ENCODE measurements around the gene ELMOD1.

ELMOD1 gene

DNA sequence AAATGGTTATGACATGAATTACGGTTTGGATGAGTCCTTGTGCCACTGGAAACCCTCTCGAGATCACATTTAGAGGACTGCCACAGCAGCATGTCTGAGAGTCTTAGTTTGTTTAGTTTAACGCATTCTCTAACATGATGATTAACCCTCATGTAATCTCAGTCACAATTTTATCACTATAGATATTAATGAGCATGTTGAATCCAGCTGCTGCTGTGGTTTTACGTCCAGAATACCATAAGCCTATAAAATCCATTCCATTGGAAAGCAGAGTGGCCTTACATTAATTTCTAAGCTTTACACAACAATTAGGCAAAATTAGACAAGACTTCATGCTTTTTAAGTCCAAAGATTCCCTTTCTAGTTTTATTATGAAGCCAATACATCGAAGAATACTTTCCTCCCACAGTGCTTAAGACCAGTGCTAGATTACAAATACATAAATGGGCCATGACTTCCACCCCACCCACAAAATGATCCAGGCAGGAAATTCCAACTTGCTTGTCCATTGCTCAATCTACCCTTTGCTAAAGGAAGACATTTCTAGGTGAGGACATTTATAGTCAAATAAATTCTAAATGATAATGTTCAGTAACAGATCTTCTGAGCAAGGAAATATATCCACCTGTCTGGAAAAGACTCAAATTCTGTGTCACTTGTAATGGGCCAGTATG, 3.5 kb upstream of the ELMOD1 start:
- no peak for DNase-seq

DNA sequence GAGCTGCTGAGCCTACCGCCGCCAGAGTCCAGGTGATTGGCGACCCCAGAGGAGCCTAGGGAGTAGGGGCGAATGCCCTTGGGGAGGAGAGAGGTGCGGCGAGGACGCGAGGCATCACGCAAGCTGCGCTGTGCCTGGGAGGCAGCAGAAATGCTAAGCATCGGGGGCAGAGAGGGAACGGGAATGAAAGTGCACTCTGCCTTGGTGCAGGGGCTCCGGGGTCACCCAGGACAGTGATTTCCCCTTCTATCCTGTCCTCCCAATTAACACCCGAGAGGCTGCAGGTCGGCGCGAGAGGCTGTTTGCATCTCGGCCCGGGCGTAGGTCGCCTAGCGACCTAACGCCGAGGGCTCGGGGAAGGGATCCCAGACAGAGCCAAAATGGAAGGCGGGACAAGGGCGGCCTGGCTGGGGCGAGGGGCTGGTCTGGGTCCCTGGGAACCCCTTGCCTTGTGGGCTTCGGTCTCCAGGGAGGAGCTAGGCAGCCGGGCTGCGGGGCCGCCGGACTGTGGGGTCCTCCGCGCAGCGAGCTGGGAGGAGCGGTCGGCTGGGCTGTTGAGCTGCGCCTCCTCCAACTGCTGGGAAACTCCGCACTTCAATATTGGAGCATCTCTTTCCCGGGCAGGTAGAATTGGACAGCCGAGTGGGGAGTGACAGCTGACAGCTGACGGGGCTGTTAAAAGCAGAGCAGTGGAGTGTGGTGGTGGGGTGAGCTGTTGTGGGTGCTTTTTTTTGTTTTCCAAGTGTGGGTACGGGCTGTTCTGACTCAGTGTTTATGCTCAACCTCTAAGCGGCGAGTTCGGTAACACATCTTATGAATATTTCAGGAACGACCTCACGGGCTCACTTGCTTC, 657 bp downstream of the ELMOD1 start:
- DNase-seq, result no peak

DNA sequence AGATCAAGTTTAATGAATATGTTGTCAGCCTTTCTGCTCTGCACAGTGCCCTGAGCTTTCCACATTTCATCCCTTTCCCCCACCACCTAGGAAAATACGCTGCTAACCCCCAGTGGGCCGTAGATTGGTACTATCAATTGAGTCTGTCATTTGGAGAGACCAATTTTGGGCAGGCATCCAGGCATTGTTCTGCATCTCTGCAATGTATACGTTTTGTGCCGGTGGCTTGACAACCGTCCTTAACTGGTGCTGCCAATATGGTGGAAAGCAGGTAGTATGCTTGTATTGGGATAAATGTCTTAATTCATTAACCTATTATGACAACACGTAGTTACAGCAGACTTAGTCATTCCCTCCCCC, 1.3 kb downstream of the ELMOD1 start:
- DNase-seq, result no peak

DNA sequence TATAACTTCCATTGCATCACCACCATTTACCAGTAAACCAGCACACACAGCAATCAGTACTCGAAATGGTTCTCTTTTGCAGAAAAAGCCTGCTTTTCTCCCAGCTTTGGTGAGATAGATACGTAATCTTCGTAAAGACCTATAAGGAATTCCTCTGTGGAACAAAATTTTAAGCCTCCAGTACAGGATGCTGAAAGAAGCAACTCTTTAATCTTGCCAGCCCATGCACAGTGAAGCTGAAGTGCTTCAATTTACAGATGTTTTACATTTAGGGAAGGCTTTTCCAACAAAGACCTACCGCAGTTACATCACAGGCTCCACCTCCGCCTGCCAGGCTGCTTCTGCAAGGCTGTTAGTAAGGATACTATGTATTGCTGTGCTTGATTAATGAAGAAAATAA, 1.9 kb downstream of the ELMOD1 start:
- no peak for DNase-seq

DNA sequence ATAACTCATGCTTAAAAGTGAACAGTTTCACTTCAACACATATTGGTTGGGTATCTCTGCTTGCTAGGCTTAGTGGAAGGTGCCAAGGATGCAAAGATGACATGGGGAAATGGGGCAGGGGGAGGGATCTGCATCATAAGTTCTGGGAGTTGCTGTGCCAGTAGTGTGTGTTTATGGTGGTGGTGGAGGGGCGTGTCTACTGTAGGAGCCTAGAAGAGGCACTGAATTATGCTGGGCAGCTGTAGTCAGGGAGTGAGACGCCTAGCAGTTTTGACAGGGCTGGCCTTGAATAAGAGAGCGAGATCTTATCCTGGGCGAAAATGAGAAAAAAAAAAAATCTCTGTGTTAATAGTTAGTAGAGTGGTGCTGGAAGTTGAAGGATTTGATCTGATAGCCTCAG, 3.0 kb downstream of the ELMOD1 start:
- DNase-seq, result no peak

GRCh38 chr11:107594736-107595135, 3.8 kb downstream of the ELMOD1 start:
- no peak for DNase-seq

DNA sequence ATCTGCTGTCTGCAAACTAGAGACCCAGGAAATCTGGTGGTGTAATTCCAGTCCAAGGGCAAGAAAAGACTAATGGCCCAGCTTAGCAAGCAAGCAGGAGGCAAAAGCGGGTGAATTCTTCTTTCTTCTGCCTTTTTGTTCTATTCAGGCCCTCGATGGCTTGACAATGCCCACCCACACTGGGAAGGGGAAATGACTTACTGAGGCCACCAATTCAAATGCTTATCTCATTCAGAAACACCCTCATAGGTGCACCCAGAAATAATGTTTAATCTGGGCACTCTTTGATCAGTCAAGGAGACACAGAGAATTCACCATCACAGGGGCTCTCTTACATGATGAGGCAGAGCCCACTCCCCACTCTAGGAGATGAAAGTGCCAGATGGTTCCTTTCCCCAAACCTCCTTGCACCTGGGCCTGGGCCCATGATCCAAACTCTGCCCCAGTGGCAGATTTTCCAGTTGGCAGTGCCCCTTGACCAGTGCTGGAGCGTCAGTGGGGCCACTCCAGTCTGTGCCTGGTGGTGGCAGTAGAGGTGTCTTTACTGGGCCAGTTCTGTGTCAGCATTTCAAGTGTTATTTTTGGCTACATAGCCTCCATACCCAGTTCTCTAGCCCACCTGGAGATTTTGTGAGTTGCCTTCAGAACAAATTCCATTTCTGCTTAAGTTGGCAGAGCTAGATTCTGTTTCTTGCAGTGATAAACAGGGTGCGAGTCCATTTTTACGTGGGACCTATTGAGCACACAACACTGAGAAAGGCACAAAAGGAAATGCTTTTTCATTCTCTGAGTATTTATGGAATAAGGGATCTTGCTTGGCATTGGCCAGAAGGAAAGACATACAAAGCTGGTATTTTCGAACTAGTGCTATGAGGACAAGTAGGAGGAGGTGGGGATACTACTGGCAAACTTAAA, 7.5 kb downstream of the ELMOD1 start:
- DNase-seq, result no peak

DNA sequence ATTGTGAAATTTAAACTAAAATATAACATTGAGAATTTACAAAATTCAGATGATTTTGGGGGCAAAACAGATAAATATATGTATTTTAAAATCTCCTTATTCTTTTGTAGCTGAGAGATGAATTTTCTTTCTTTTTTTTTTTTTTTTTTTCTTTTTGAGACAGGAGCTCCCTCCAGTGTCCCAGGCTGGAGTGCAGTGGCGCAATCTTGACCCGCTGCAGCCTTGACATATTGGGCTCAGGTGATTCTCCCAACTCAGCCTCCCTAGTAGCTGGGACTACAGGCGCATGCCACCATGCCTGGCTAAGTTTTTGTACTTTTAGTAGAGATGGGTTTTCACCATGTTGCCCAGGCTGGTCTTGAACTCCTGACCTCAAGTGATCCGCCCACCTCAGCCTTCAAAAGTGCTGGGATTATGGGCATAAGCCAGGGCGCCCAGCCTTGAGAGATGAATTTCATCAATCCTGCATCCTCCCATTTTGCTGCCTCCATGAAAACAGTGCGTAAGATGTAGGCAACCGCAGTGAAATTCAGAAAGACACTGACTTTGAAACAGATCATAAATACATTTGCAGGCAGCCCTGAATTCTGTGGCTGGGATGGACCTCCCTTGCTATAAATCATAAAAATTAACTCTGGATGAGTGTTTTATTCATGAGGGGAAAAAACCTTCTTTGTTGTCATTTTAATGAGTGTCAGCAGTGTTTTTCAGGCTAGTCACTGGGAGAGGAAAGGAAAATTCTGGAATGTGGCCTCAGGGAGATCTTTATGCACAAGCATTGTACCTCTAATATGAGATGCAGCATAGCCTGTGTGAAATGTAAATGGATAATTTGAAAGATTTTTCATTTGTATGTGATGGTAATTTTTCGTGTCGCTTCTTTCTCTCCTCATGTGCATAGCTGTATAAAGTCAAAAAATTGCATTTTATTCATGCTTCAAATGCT, 14.4 kb downstream of the ELMOD1 start:
- DNase-seq, result no peak

DNA sequence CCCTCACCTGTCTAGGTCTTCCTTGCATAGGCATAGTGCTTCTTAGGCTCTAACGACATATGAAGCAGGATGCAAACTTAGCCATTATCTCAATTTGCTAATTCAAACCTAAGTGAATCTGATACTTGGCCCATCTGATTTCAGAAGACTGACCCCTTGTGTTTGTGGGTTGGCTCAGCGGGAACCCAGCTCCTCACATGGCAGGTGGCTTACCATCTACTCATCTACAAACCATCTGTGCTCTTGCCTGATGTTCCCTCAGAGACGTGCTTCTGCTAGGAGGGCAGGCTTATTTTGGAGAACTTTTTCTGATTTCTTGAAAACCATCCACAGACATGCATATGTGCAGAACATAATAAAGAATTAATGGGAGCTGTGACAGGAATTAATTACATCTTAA, 15.2 kb downstream of the ELMOD1 start:
- DNase-seq, result no peak

DNA sequence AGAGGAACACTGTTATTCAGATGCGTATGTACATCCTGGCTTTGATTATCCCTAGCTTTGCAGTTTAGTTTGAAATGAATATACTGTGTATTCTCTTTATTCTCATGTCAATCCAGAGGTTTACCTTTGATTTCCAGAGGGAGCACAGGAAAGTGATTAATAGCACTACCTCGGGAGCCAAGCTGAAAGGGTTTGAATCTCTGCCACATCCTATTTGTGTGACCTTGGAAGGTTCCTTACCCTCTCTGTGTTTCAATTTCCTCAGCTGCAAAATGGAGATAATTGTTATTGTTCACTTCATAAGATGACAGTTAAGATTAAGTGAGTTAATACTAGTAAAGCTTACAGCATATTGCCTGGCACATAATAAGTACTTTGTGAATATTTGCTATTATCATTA, 17.9 kb downstream of the ELMOD1 start:
- no peak for DNase-seq

GRCh38 chr11:107609400-107610218, 18.7 kb downstream of the ELMOD1 start:
- no peak for DNase-seq

DNA sequence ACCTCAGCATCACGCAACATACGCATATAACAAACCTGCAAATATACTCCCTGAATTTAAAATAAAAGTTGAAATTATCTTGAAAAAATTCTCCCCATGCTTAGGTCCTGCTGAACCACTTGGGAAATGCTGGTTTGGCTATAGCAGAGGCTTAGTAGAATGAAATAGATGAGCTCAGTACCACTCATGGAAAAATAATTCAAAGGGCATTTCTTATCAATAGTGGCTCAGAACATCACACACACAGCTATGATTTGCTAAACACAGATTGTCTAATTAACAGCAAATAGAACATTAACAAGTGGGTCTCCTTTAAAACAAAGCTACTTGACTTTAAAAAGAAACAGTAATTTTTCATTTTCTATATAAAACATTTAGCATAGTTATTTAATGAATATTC, 21.5 kb downstream of the ELMOD1 start:
- DNase-seq, result no peak

DNA sequence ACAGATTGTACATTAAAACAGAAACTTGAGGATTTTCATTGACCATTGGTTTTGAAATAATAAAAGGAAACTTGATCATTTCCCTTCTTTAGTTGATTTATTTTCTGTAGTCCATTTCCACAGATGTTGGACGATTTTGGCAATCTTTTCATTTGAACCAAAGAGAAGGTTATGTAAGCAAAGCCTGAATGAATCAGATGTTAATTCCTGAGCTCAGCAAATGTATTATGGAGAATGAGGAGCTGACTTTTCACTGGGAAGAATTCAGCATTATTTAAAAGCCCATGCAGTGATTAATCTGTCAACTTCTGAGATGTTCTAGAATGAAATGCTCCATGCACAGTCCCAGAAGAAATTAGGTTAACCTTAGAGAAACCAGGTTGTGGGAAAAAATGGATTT, 29.0 kb downstream of the ELMOD1 start:
- no peak for DNase-seq

GRCh38 chr11:107621081-107621480, 30.1 kb downstream of the ELMOD1 start:
- no peak for DNase-seq

DNA sequence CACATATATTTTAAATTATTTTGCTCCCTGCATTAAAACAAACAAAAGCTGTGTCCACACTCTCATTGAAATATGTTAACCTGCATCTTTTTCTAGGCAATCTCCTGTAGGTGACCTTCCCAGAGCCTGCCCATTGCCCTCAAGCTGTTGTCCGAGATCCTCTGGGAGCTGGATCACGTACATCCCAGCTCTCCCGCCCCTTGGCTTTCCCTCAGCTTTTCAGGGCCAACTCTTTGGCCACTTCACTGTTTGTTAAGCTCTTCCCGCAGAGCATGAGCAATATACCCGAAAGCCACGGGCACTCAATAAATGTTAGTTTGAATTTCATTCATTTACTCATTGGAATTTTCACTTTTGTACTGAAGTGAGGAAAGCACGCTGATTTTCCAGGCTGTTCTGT, 32.2 kb downstream of the ELMOD1 start:
- no peak for DNase-seq

GRCh38 chr11:107624983-107625684, 34.2 kb downstream of the ELMOD1 start:
- DNase-seq, result no peak

GRCh38 chr11:107625685-107625989, 34.7 kb downstream of the ELMOD1 start:
- DNase-seq, result no peak

- DNase-seq, result no peak
These were observed 40.1 kb downstream of the ELMOD1 start for GRCh38 chr11:107631043-107631442.

DNA sequence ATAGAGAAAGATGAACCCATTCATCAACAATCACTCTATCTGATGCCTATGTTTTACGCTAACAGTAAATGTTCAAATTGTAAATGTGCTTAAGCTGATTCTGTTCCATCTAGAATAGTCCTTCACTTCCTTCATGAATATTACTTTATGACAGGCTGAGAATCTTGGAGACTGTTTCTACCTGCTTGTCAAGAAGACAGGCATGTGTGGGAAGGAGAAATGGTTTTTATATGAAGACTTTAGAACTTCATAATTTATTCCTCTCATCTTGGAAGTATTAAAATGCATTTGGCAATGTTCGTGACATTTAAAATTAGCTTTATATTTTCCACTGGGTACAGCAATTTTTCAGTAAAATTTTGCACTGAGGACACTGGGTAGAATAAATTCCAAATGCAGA, 41.0 kb downstream of the ELMOD1 start:
- no peak for DNase-seq

GRCh38 chr11:107646783-107647182, 55.8 kb downstream of the ELMOD1 start:
- DNase-seq, result no peak

GRCh38 chr11:107648242-107648641, 57.3 kb downstream of the ELMOD1 start:
- DNase-seq, result no peak
